ENCODE data around the gene OLR1. TPM values are rescaled to one million over a fixed set of nuclear protein-coding genes. Genes with fewer than 3 reads are reported as not detected.
"Not testable (repeated sequence)": the region's sequence is repeated elsewhere in the genome, so short reads cannot be mapped to it uniquely, and the experiment has no call there.

OLR1 gene
- 0.38 TPM in 1 of 2 replicates, not detected in the other for total RNA-seq

GRCh38 chr12:10171973-10172728 lies at the start of gene OLR1:
TSS of gene OLR1 (minus strand) at chr12:10172132. CDS start at chr12:10172077, 55 bp downstream.
- TF ChIP-seq CTCF (IDR thresholded peaks at IDR 0.05; ENCODE audit: insufficient read depth, low read length, severe bottlenecking): no peak
- H3K36me3 ChIP-seq (ENCODE audit: control insufficient read depth, insufficient read depth, low read length): no peaks in the 10 kb centered on the region
- DNase-seq (ENCODE audit: low read depth) (peak; percentile 62), FAIRE-seq (no peak)
- H3K27me3 ChIP-seq (ENCODE audit: control insufficient read depth, insufficient read depth, low read length): no peaks in the 10 kb centered on the region
- H3K4me3 ChIP-seq (ENCODE audit: low read depth, low read length): no peak within 1 kb of the TSS

GRCh38 chr12:10220398-10221077 lies 48.6 kb upstream of the OLR1 start:
- TF ChIP-seq CTCF (IDR thresholded peaks at IDR 0.05; ENCODE audit: insufficient read depth, low read length, severe bottlenecking): no peak
- H3K4me3 ChIP-seq (ENCODE audit: low read depth, low read length): no peak overlapping the region
- H3K27me3 ChIP-seq (ENCODE audit: control insufficient read depth, insufficient read depth, low read length): no peaks in the 10 kb centered on the region
- DNase-seq (ENCODE audit: low read depth) (peak; percentile 58), FAIRE-seq (no peak)
- H3K36me3 ChIP-seq (ENCODE audit: control insufficient read depth, insufficient read depth, low read length): peaks cover 8% of the 10 kb centered on the region

- peaks cover 6% of the 10 kb centered on the region for H3K36me3 ChIP-seq (ENCODE audit: control insufficient read depth, insufficient read depth, low read length)
- FAIRE-seq: no peak
- TF ChIP-seq CTCF (IDR thresholded peaks at IDR 0.05; ENCODE audit: insufficient read depth, low read length, severe bottlenecking): no peak
These were observed 46.1 kb upstream of the OLR1 start for GRCh38 chr12:10218021-10218420.

GRCh38 chr12:10215946-10216345 lies 44.0 kb upstream of the OLR1 start:
- not testable (repeated sequence) for FAIRE-seq; H3K36me3 ChIP-seq (ENCODE audit: control insufficient read depth, insufficient read depth, low read length); DNase-seq (ENCODE audit: low read depth); H3K27me3 ChIP-seq (ENCODE audit: control insufficient read depth, insufficient read depth, low read length); H3K4me3 ChIP-seq (ENCODE audit: low read depth, low read length)

More at GRCh38 chr12:10218021-10218420, 46.1 kb upstream of the OLR1 start:
- Histone ChIP-seq H3K27me3 (ENCODE audit: control insufficient read depth, insufficient read depth, low read length) (no peaks in the 10 kb centered on the region), H3K4me3 (ENCODE audit: low read depth, low read length) (no peak overlapping the region)
- DNase-seq (ENCODE audit: low read depth): no peak

- no peak overlapping the region for H3K4me3 ChIP-seq (ENCODE audit: low read depth, low read length)
- no peaks in the 10 kb centered on the region for H3K27me3 ChIP-seq (ENCODE audit: control insufficient read depth, insufficient read depth, low read length)
- FAIRE-seq: no peak
- H3K36me3 ChIP-seq (ENCODE audit: control insufficient read depth, insufficient read depth, low read length): peaks cover 2% of the 10 kb centered on the region
- TF ChIP-seq CTCF (IDR thresholded peaks at IDR 0.05; ENCODE audit: insufficient read depth, low read length, severe bottlenecking): no peak
- no peak for DNase-seq (ENCODE audit: low read depth)
These were observed 43.5 kb upstream of the OLR1 start for GRCh38 chr12:10215436-10215835.

- Histone ChIP-seq H3K4me3 (ENCODE audit: low read depth, low read length) (no peak overlapping the region), H3K27me3 (ENCODE audit: control insufficient read depth, insufficient read depth, low read length) (no peaks in the 10 kb centered on the region), H3K36me3 (ENCODE audit: control insufficient read depth, insufficient read depth, low read length) (peaks cover 2% of the 10 kb centered on the region)
- TF ChIP-seq CTCF (IDR thresholded peaks at IDR 0.05; ENCODE audit: insufficient read depth, low read length, severe bottlenecking): no peak
- no peak for DNase-seq (ENCODE audit: low read depth)
- no peak for FAIRE-seq
These were observed 42.9 kb upstream of the OLR1 start for GRCh38 chr12:10214895-10215267.
